Activated naive CD4-positive, alpha-beta T cell treated with anti-CD3 and anti-CD28 coated beads, Interleukin-2, amount 50 U/mL, for 24 hours (primary cell): ENCODE measurements around the gene CRYBA4.

Experiments used
- H3K27ac Mint-ChIP-seq: one replicate; pipeline ENCODE4 v1.8.0; 2021; ENCODE audit warnings: mild to moderate bottlenecking, mixed read lengths
- H3K27me3 Mint-ChIP-seq: one replicate; pipeline ENCODE4 v1.8.0; 2021; ENCODE audit warnings: mixed read lengths
- H3K36me3 Mint-ChIP-seq: one replicate; pipeline ENCODE4 v1.8.0; 2021; ENCODE audit warnings: mixed read lengths
- H3K4me1 Mint-ChIP-seq: one replicate; pipeline ENCODE4 v1.8.0; 2021; ENCODE audit warnings: mixed read lengths
- H3K4me3 Mint-ChIP-seq: one replicate; pipeline ENCODE4 v1.8.0; 2021; ENCODE audit warnings: mild to moderate bottlenecking, mixed read lengths
- H3K9me3 Mint-ChIP-seq: one replicate; pipeline ENCODE4 v1.8.0; 2021; ENCODE audit warnings: mixed read lengths

The CRYBA4 gene

DNA sequence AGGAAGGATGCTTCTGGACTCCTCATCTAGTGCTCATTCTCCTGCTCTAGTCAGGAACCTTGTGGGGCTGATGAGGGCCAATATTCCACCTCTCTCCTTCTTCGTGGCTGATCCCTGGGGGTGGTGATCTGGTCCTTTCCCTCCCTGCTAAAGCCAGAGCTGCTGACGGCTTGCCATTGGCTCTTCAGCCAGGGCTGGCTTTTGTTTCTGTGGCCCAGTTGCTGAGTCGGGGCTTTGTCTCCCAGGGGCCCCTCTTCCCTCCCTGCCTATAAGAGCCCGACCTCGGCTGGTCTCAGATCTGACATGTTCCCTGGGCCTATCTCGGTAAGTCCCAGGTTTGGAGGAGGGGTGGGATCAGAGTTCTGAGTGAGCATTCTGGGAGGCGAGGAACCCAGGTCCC, at the start of gene CRYBA4:
Gene CRYBA4, plus strand, starts transcription at position 301 of the 400 bp plus-strand sequence. CDS start 634 bp downstream, outside the sequence.
- Mint-ChIP-seq H3K27ac (no peak within 1 kb of the TSS), H3K4me3 (no peak within 1 kb of the TSS), H3K4me1 (no peaks in the 10 kb centered on the region), H3K27me3 (no peaks in the 10 kb centered on the region), H3K9me3 (peaks cover 5% of the 10 kb centered on the region), H3K36me3 (no peaks in the 10 kb centered on the region)

DNA sequence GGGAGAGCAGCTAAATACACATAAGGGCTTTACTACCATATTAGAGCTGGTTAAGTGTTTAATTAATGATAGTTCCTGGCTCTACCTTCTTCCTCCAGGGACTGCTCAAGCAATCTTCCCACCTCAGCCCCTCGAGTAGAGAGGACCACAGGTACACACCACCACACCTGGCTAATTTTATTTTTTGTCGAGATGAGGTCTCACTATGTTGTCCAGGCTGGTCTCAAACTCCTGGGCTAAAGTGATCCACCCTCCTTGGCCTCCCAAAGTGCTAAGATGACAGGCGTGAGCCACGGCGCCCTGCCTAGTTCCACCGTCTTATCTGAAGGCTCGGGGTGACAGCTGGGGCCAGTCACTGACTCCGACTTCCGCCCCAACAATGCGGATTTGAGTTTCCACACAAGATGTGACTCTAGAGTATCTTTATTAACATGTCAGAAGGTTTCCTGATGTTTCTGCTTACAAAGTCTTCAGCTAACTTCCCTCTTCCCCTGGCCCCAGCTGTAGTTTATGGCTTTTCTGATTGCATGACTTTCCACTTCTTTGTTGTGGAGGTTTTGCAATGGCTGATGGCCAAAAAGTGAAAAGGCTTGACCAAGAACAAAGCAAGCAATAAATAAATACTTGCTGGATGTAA, 48.6 kb upstream of the CRYBA4 start:
- Mint-ChIP-seq H3K4me1 (peaks cover 60% of the 10 kb centered on the region), H3K4me3 (peak overlapping the region; percentile 33), H3K27me3 (no peaks in the 10 kb centered on the region), H3K36me3 (peaks cover 1% of the 10 kb centered on the region), H3K27ac (peak overlapping the region; percentile 55), H3K9me3 (no peaks in the 10 kb centered on the region)

DNA sequence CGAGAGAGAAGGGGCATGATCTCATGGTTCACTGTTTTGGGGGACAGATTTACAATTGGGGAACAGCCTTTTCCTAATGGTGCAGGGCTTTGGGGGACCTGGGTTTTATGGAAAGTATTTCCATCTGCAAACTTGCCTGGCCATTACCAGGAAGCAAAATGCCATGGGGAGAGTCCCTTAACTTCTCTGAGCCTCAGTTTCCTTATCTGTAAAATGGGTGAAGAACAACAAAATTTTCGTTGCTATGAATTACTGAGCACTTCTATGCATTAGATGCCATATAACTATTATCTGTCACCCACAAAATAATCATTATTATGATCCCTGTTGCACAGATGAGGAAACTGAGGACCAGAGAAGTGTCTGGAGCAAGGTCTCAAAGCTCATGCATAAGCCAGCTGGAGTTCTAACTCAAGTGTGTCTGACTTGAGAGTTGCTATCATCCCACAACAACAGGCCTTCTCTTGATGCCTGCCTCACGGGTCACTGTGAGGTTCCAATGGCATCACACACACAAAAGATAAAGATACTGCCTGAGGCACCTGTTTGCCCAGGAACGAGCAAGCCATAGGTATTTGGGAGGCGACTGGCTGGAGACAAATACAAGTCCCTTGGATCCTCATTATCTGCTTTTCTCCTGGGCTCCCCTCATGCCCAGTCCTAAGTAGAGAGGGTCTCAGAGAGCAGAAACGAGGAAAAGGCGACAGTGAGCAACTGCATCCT, 47.6 kb upstream of the CRYBA4 start:
- no peaks in the 10 kb centered on the region for H3K9me3 Mint-ChIP-seq
- no peaks in the 10 kb centered on the region for H3K27me3 Mint-ChIP-seq
- peaks cover 65% of the 10 kb centered on the region for H3K4me1 Mint-ChIP-seq
- no peak overlapping the region for H3K4me3 Mint-ChIP-seq
- peaks cover 1% of the 10 kb centered on the region for H3K36me3 Mint-ChIP-seq
- H3K27ac Mint-ChIP-seq, result peak overlapping the region; percentile 39

DNA sequence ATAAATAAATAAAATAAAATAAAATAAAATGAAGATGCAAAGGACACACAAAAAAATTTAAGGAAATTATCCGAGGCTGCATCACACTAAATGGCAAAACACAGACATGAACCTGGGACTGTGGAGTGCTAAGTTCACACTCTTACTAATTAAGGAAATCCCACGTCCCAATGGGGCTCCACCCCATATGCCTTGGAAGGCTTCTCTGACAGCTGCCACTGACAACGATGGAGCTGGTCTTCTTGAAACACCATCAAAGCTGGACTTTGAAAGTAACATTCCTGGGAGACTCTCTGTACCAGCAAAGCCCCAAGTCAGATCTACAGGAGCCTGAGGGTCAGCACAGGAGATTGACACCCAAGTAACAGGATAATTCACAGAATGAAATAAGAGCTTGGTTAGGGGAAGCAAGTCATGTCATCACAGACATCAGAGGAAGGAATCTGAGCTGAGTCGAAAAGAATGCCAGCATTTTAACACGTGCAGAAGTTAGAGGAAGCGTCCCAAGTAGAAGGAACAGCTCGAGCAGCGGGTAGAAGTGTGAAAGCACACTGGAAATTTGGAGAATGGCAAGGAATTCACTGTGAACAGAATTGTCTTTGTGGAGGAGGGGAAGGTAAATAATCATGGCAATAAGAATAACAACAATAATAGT, 45.6 kb upstream of the CRYBA4 start:
- Mint-ChIP-seq H3K27ac (no peak overlapping the region), H3K4me3 (no peak overlapping the region), H3K36me3 (peaks cover 1% of the 10 kb centered on the region), H3K4me1 (peaks cover 75% of the 10 kb centered on the region), H3K27me3 (no peaks in the 10 kb centered on the region), H3K9me3 (no peaks in the 10 kb centered on the region)

DNA sequence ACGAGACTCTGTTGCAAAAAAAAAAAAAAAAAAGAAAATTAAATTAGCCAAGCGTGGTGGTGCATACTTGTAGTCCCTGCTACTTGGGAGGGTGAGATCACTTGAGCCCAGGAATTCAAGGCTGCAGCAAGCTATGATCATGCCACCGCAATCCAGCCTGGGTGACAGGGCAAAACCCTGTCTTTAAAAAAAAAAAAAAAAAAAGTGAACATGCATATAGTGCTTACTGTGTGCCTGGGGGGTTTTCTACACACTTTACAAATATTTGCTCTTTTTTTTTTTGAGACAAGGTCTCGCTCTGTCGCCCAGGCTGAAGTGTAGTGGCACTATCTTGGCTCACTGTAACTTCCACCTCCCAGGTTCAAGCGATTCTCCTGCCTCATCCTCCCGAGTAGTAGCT, 44.7 kb upstream of the CRYBA4 start:
- H3K4me3 Mint-ChIP-seq, result no peak overlapping the region
- peaks cover 72% of the 10 kb centered on the region for H3K4me1 Mint-ChIP-seq
- no peak overlapping the region for H3K27ac Mint-ChIP-seq
- H3K36me3 Mint-ChIP-seq, result peaks cover 1% of the 10 kb centered on the region
- no peaks in the 10 kb centered on the region for H3K27me3 Mint-ChIP-seq
- H3K9me3 Mint-ChIP-seq, result no peaks in the 10 kb centered on the region

DNA sequence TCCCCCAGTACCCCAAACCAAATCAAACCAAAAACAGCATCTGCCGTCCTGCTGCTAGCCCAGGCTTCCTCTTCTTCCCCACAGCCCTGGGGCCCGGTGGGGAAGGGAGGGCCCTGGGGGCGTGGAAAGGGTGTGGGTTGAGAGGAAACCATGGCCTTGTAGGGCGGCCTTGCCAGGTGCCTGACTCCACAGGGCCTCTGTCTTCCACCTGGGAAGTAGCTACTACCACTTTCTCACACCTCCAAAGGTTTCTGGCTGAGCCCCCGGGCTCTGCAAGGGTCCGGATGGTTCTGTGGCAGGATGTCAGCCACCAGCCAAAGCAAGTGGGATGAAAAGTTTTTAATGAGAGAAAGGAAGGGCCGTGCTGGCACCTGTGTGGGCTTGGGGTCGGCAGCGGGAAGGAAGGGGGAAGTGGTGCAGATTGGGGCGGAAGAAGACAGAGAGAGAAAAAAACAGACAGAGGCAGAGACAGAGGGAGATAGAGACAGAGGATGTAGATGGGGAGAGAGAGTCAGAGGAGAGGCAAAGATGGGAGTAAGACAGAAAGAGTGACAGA, 42.4 kb upstream of the CRYBA4 start:
- H3K4me1 Mint-ChIP-seq, result peaks cover 60% of the 10 kb centered on the region
- no peaks in the 10 kb centered on the region for H3K27me3 Mint-ChIP-seq
- peaks cover 1% of the 10 kb centered on the region for H3K36me3 Mint-ChIP-seq
- H3K27ac Mint-ChIP-seq, result peak overlapping the region; percentile 91
- H3K4me3 Mint-ChIP-seq, result peak overlapping the region; percentile 68
- no peaks in the 10 kb centered on the region for H3K9me3 Mint-ChIP-seq

DNA sequence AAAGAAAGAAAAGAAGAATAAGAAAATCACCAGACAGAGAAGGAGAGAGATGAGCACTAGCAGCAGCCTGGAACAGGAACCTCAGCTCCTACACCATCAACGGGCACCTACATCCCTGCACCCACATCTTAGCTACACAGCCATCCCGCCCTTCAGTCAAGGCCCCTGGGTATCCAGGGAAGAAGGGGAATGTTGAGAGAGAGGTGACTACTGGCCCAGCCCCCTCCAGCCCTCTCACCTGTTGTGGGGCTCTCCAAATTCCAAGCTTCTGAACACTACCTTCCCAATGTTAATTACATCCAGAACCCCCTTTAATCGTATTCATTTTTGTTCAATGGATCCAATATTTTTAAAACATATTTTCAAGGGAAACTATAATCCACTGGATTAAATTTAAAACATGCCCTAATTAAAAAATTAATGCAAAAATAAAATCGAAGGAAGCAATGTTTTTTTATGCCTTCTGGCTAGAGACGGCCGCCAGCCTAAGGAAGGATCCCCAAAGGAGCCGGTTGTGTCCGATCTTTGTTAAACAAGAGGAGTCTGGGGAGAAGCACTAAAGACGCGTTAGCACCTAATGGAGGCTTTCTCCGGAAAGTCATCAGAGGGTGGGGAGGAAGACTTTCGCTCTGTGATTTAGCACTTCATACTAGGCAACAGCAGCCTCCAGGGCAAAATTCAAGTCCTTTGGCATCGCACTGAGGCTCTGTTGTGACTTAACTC, 41.4 kb upstream of the CRYBA4 start:
- H3K27ac Mint-ChIP-seq, result peak overlapping the region; percentile 52
- peak overlapping the region; percentile 68 for H3K4me3 Mint-ChIP-seq
- H3K27me3 Mint-ChIP-seq, result no peaks in the 10 kb centered on the region
- H3K4me1 Mint-ChIP-seq, result peaks cover 56% of the 10 kb centered on the region
- no peaks in the 10 kb centered on the region for H3K36me3 Mint-ChIP-seq
- H3K9me3 Mint-ChIP-seq, result no peaks in the 10 kb centered on the region

DNA sequence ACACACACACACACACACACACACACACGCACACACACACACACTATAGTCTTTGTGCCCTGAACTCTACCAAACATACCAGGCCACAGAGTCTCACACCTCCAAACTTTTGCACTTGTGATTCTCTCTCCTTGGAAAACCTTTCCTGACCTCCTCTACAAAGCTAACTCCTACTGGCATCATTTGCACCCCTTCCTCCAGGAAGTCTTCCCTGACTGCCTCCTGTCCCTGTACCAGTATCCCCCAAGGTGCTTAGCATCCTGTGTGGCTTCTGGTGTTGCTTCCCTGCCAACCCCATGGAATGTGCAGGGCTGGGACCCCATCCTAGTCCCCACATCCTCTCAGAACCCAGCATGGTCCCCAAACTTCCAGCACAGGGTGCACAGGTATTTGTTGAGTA, 40.7 kb upstream of the CRYBA4 start:
- Mint-ChIP-seq H3K4me1 (peaks cover 55% of the 10 kb centered on the region), H3K27ac (peak overlapping the region; percentile 13), H3K4me3 (no peak overlapping the region), H3K36me3 (no peaks in the 10 kb centered on the region), H3K9me3 (no peaks in the 10 kb centered on the region), H3K27me3 (no peaks in the 10 kb centered on the region)

DNA sequence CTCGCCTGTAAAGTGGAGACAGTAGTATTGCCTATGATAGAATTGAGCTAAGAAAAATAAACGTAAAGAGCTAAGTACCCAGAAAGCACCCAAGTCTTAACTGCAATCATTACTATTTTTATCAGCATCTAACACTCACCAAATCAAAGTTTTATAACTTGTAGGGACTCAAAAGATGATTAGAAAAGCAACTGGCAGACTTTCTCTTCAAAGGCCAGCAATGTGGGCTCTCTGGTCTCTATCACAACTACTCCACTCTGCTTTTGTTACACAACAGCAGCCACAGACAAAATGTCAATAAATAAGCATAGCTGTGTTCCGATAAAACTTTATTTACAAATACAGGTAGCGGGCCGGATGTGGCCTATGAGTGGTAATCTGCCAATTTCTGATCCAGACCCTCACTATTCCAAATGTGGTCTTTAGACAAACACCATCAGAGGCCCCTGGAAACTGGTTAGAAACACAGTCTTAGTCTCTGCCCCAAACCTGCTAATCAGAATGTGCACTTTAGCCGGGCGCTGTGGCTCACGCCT, 40.1 kb upstream of the CRYBA4 start:
- no peak overlapping the region for H3K4me3 Mint-ChIP-seq
- no peak overlapping the region for H3K27ac Mint-ChIP-seq
- no peaks in the 10 kb centered on the region for H3K36me3 Mint-ChIP-seq
- H3K9me3 Mint-ChIP-seq, result no peaks in the 10 kb centered on the region
- no peaks in the 10 kb centered on the region for H3K27me3 Mint-ChIP-seq
- peaks cover 56% of the 10 kb centered on the region for H3K4me1 Mint-ChIP-seq

DNA sequence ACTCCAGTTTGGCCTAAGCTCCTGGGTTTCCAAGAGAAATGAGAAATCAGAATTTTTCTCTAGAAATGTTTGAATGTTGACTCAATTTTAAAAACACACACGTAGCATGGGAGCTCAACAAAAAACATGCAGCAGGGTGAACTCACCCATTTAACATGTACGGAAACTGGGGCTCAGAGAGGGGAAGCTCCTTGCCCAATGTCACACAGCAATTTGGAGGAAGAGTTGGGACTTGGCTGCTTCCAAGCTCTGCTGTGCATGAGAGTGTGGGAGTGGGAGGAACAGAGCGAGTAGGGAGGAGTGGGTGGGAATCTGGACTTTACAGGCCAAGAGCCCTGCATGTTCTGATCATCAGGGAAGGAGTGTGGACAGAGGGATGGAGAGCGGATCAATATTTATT, 37.8 kb upstream of the CRYBA4 start:
- Mint-ChIP-seq H3K4me3 (no peak overlapping the region), H3K27me3 (no peaks in the 10 kb centered on the region), H3K4me1 (peaks cover 61% of the 10 kb centered on the region), H3K27ac (no peak overlapping the region), H3K36me3 (no peaks in the 10 kb centered on the region), H3K9me3 (no peaks in the 10 kb centered on the region)

DNA sequence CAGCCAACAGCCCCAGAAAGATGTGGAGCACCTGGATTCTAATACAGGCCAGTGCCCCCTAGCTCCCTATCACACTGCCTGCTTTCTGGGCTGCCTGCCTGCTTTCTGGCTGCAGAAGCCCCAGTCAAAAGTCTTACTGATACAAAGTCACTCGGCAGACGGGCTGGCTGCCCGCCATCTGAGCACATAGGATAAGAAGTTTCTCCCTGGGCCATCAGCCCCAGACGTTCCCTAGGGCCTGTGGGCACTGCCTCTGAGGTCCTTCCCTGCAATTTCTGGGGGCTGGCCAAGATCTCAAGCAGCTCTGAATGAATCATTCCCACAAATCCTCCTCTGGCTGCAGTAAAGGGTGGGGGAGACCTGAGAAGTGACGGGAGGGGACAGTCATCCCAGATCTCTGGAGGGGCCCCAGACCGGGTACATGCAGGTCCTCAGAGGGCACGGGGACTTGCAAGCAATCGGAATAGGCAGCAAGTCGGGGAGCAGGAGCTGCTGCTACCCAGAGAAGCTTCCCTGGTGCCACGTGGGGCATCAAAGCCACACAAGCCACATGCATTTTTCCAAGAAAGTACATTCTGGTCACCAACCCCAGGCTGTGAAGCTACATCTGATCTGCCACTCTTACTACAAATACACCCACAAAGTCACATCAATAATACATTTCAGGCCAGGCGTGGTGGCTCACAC, 36.5 kb upstream of the CRYBA4 start:
- H3K27me3 Mint-ChIP-seq, result no peaks in the 10 kb centered on the region

DNA sequence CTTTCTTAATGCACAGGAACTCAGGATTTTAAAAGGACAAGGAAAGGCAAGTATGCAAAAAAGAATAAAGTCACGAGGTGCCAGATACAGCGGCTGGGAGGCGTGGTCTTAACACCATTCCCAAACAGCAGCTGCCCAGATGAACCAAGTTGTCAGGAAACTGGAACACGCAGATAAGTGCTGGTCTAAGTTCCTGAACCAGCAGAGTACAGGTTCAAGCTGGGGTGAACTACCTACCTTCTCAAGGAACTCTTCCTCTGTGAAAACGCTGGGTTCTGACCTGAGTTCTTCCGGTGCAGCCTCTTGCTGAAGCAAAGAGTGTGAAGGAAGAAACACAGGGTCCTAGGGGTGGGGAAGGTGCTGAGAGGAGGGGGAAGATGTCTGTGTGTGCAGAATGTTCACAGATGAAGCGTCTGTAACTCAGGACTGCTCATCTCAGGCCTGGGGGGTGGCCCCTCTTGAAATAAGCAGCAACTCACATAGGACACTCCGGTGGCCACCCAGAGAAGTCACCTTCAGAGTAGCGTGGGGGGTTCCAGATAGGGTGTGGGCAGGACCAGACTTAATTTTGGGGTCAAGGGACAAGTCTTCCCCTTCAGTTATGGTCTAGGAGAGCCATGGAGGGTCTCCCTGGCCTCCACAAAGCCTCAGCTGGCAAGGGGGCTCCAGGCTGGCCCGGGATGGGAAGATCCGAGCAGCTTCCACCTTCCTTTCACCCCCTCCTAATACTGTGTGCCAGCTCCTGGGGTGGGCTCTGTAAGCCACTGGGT, 35.0 kb upstream of the CRYBA4 start:
- Mint-ChIP-seq H3K36me3 (no peaks in the 10 kb centered on the region), H3K4me1 (peaks cover 44% of the 10 kb centered on the region), H3K27ac (no peak overlapping the region), H3K4me3 (peak overlapping the region; percentile 15), H3K9me3 (no peaks in the 10 kb centered on the region), H3K27me3 (no peaks in the 10 kb centered on the region)

More for the DNA sequence above, 36.5 kb upstream of the CRYBA4 start:
- H3K36me3 Mint-ChIP-seq, result no peaks in the 10 kb centered on the region
- no peak overlapping the region for H3K27ac Mint-ChIP-seq
- no peaks in the 10 kb centered on the region for H3K9me3 Mint-ChIP-seq
- H3K4me3 Mint-ChIP-seq, result peak overlapping the region; percentile 36
- H3K4me1 Mint-ChIP-seq, result peaks cover 51% of the 10 kb centered on the region

DNA sequence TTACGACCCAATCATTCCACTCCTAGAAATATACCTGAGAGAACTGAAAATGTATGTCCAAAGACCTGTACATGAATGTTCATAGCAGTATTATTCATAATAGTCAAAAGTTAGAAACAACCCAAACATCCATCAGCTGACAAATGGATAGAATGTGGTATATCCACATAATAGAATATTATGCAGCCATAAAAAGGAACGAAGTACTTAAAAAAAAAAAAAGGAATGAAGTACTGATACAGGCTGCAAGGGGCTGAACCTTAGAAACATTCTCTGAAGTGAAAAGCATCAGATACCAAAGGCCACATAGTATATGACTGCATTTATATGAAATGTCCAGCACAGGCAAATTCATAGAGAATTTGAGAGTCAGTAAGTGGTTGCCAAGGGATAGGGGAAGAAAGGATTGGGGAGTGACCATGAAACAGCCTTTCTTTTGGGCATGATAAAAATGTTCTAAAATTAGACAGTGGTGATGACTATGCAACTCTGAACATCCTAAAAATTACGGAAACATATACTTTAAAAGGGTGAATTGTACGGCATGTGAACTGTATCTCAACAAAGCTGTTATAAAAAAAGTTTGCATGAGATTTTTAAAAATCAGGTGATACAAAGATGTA, 33.7 kb upstream of the CRYBA4 start:
- peak overlapping the region; percentile 84 for H3K4me3 Mint-ChIP-seq
- H3K27me3 Mint-ChIP-seq, result no peaks in the 10 kb centered on the region
- H3K27ac Mint-ChIP-seq, result peak overlapping the region; percentile 73
- no peaks in the 10 kb centered on the region for H3K36me3 Mint-ChIP-seq
- H3K9me3 Mint-ChIP-seq, result no peaks in the 10 kb centered on the region
- H3K4me1 Mint-ChIP-seq, result peaks cover 57% of the 10 kb centered on the region
